ENCODE results near the gene ARHGAP12.
A peak's percentile ranks its signal among the peaks of the same experiment; 100 is the strongest.

Gene ARHGAP12

GRCh38 chr10:31932838-31933237, 4.2 kb upstream of the ARHGAP12 start:
- H3K4me3 ChIP-seq (replicated peaks in 1 of 2; ENCODE audit: low read depth in 2 of 2, low read length in 2 of 2) = no peak overlapping the region
- no peak for DNase-seq (ENCODE audit: low read depth in 2 of 2)
- no peak for TF ChIP-seq CTCF (IDR thresholded peaks at IDR 0.05; ENCODE audit: low read depth, low read length)

GRCh38 chr10:31930856-31931255, 2.2 kb upstream of the ARHGAP12 start:
- no peak for TF ChIP-seq CTCF (IDR thresholded peaks at IDR 0.05; ENCODE audit: low read depth, low read length)
- no peak for DNase-seq (ENCODE audit: low read depth in 2 of 2)
- no peak overlapping the region for H3K4me3 ChIP-seq (replicated peaks in 1 of 2; ENCODE audit: low read depth in 2 of 2, low read length in 2 of 2)

GRCh38 chr10:31930023-31930751, 1.6 kb upstream of the ARHGAP12 start:
- TF ChIP-seq CTCF (IDR thresholded peaks at IDR 0.05; ENCODE audit: low read depth, low read length) = no peak
- DNase-seq (ENCODE audit: low read depth in 2 of 2) = peak in 1 of 2 donors; percentile 18
- H3K4me3 ChIP-seq (replicated peaks in 1 of 2; ENCODE audit: low read depth in 2 of 2, low read length in 2 of 2) = peak overlapping the region; percentile 79 to 82

DNA sequence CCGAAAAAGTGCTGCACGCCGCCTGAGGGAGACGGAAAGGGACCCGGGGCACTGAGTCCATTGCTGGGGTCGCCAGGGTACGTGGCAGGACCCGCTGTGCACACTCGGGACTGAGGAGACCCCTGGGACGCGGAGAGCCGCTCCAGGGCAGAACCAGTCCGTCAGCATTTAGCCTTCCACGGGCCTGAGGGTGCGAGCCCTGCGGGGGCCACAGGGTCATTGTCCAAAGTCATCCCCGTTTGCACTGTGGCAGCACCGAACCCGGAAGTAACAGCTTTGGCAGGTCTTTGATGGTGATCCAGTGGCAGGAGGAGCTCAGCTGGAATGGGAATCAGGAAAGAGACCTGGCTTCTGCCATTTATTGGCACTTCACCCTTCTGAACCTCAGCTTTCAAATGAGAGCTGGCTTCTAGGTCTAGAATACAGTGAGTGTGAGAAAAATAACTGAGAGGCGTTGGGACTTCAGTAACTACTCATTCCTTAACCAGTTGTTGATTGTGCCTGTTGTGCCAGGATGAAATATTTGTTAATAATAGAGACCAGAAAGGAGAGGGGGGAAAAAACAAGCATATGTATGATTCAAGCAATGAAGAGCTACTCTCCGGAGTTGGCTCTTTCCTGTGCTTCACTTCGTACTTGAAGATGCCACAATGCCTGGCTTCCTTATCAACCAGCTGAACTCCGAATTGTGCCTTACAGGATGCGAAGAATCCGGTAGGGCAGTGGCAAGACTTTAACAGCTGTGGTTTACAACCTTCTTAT, 811 bp upstream of the ARHGAP12 start:
- TF ChIP-seq CTCF (IDR thresholded peaks at IDR 0.05; ENCODE audit: low read depth, low read length) = no peak
- DNase-seq (ENCODE audit: low read depth in 2 of 2) = peak; percentile 34 to 42

DNA sequence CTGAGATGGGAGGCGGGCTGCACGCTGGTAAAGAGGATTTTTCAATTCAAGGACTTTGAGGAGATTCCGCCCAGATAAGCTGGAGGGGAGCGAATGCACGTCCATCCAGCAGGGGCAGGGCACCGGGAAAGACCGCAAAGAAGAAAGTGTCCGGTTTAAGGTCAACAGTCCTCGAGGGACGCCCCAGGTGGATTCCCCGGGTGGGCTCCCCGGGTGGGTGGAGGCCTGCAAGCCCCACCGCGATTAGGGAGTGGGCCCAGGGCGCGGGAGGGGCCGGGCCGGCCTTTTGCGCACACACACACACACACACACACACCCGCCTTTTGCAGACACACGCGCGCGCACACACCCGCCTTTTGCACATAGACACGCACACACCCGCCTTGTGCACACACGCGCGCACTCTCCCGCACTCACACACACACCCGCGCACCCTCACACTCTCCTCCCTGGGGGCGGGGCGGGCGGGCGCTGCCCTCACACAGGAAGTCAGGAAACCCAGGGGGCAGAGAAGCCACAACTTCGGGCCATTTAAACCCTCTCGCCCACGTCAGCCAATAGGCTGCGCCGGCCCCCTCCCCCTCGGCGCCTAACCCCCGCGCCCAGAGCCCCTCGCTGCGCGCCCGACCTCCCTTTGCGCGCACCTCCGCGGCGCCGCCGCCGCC, 615 bp downstream of the ARHGAP12 start:
- H3K4me3 ChIP-seq (replicated peaks in 1 of 2; ENCODE audit: low read depth in 2 of 2, low read length in 2 of 2) = peak overlapping the region; percentile 79 to 83
- peak; percentile 52 to 55 for DNase-seq (ENCODE audit: low read depth in 2 of 2)
- peak; percentile 59 for TF ChIP-seq CTCF (IDR thresholded peaks at IDR 0.05; ENCODE audit: low read depth, low read length)

More for the DNA sequence above, 811 bp upstream of the ARHGAP12 start:
- peak overlapping the region; percentile 79 to 82 for H3K4me3 ChIP-seq (replicated peaks in 1 of 2; ENCODE audit: low read depth in 2 of 2, low read length in 2 of 2)

GRCh38 chr10:31927565-31927883, 1.1 kb downstream of the ARHGAP12 start:
- no peak for DNase-seq (ENCODE audit: low read depth in 2 of 2)
- H3K4me3 ChIP-seq (replicated peaks in 1 of 2; ENCODE audit: low read depth in 2 of 2, low read length in 2 of 2) = peak overlapping the region; percentile 79 to 83
- TF ChIP-seq CTCF (IDR thresholded peaks at IDR 0.05; ENCODE audit: low read depth, low read length) = no peak

Data from cardiac fibroblast (primary cell).